Adrenal gland (tissue), 5 donors: ENCODE data around the gene EYS.

Experiments used
- POLR2A ChIP-seq, 2 donors: fragments of 450-650 bp; IDR thresholded peaks; one replicate each; pipeline ENCODE4 v1.6.1; 2017; ENCODE audit warnings: antibody characterized with exemption in 2 of 2, mild to moderate bottlenecking in 2 of 2, moderate library complexity in 1 of 2
- TF ChIP-seq, protein P1 (sequence below), 6 experiments: fragments of 450-650 bp in 4 of 6; fragments of 200-600 bp in 2 of 6; sonication (generic) in 1 of 6; IDR thresholded peaks; 1 replicate in 5 of 6; 2 replicates in 1 of 6; pipeline versions ENCODE4 v1.5.1 to v1.8.0; 2016 to 2021; ENCODE audit warnings: antibody characterized with exemption in 6 of 6, mild to moderate bottlenecking in 2 of 6, moderate library complexity in 1 of 6
- donor health status: DM: no; HTN: no; CAD: no.

- TF ChIP-seq, protein P1, sequence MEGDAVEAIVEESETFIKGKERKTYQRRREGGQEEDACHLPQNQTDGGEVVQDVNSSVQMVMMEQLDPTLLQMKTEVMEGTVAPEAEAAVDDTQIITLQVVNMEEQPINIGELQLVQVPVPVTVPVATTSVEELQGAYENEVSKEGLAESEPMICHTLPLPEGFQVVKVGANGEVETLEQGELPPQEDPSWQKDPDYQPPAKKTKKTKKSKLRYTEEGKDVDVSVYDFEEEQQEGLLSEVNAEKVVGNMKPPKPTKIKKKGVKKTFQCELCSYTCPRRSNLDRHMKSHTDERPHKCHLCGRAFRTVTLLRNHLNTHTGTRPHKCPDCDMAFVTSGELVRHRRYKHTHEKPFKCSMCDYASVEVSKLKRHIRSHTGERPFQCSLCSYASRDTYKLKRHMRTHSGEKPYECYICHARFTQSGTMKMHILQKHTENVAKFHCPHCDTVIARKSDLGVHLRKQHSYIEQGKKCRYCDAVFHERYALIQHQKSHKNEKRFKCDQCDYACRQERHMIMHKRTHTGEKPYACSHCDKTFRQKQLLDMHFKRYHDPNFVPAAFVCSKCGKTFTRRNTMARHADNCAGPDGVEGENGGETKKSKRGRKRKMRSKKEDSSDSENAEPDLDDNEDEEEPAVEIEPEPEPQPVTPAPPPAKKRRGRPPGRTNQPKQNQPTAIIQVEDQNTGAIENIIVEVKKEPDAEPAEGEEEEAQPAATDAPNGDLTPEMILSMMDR (IDR thresholded peaks at IDR 0.05) = no peak
- no peak for TF ChIP-seq POLR2A (IDR thresholded peaks at IDR 0.05)
These were observed 1413.0 kb downstream of the EYS start for GRCh38 chr6:64294034-64294433.
